Liver (tissue), 9 donors: Measurements from ENCODE around the gene SLC9B2. TPM values are rescaled to one million over a fixed set of nuclear protein-coding genes. Genes with fewer than 3 reads are reported as not detected.

Experiments
- DNase-seq: peaks from one replicate; pipeline ENCODE4 v3.0.0-alpha.2; 2017; ENCODE audit warnings: low spot score
- H3K27ac ChIP-seq, 2 donors: one replicate each; pipeline ENCODE4 v1.7.0; 2013; ENCODE audit warnings: inconsistent platforms in 2 of 2, low read length in 2 of 2, control low read depth in 1 of 2, low read depth in 1 of 2, mild to moderate bottlenecking in 1 of 2
- H3K27me3 ChIP-seq, 4 donors: one replicate each; pipeline versions ENCODE4 v1.6.1 to v1.7.0; 2013; ENCODE audit warnings: low read length in 3 of 4, inconsistent platforms in 1 of 4, mild to moderate bottlenecking in 1 of 4, moderate library complexity in 1 of 4; ENCODE audit not compliant: control insufficient read depth in 4 of 4, insufficient read depth in 4 of 4
- H3K36me3 ChIP-seq, 4 donors: one replicate each; pipeline versions ENCODE4 v1.6.1 to v1.7.0; 2013; ENCODE audit warnings: low read length in 3 of 4, mild to moderate bottlenecking in 3 of 4, low read depth in 1 of 4, moderate library complexity in 1 of 4; ENCODE audit not compliant: control insufficient read depth in 4 of 4, insufficient read depth in 3 of 4
- H3K4me1 ChIP-seq, 4 donors: one replicate each; pipeline versions ENCODE4 v1.6.1 to v1.7.0; 2013; ENCODE audit warnings: low read length in 3 of 4, mild to moderate bottlenecking in 3 of 4, moderate library complexity in 1 of 4; ENCODE audit not compliant: control insufficient read depth in 4 of 4, insufficient read depth in 4 of 4
- H3K4me3 ChIP-seq, 3 donors: one replicate each; pipeline versions ENCODE4 v1.6.1 to v1.7.0; 2013; ENCODE audit warnings: low read length in 3 of 3, control low read depth in 1 of 3, low read depth in 1 of 3, mild to moderate bottlenecking in 1 of 3
- H3K9ac ChIP-seq, 2 donors: one replicate each; pipeline ENCODE4 v1.7.0; 2013; ENCODE audit warnings: low read length in 2 of 2, mild to moderate bottlenecking in 2 of 2, moderate library complexity in 2 of 2, control low read depth in 1 of 2, low read depth in 1 of 2
- H3K9me3 ChIP-seq, 4 donors: one replicate each; pipeline versions ENCODE4 v1.6.1 to v1.7.0; 2013; ENCODE audit warnings: low read length in 3 of 4; ENCODE audit not compliant: control insufficient read depth in 4 of 4
- ATF3 ChIP-seq: IDR thresholded peaks from 2 replicates; pipeline ENCODE4 v1.6.1; 2016; ENCODE audit warnings: antibody characterized with exemption
- EGR1 ChIP-seq, 2 donors: IDR thresholded peaks; 2 replicates each; pipeline ENCODE4 v1.6.1; 2016 to 2018; ENCODE audit warnings: antibody characterized with exemption in 2 of 2, low read depth in 2 of 2
- FOXA1 ChIP-seq: IDR thresholded peaks from 2 replicates; pipeline ENCODE4 v1.6.1; 2016; ENCODE audit warnings: antibody characterized with exemption
- FOXA2 ChIP-seq: IDR thresholded peaks from 2 replicates; pipeline ENCODE4 v1.6.1; 2016; ENCODE audit warnings: antibody characterized with exemption
- GABPA ChIP-seq, 2 donors: IDR thresholded peaks in 1 of 2; conservative IDR thresholded peaks in 1 of 2; 2 replicates each; pipeline ENCODE4 v1.6.1; 2016; ENCODE audit warnings: antibody characterized with exemption in 2 of 2, mild to moderate bottlenecking in 1 of 2, moderate library complexity in 1 of 2
- HNF4A ChIP-seq, 2 donors: conservative IDR thresholded peaks; 2 replicates each; pipeline ENCODE4 v1.6.1; 2016; ENCODE audit warnings: antibody characterized with exemption in 2 of 2, mild to moderate bottlenecking in 2 of 2
- HNF4G ChIP-seq: IDR thresholded peaks from 2 replicates; pipeline ENCODE4 v1.6.1; 2016; ENCODE audit warnings: antibody characterized with exemption
- JUND ChIP-seq, 2 donors: IDR thresholded peaks; 2 replicates each; pipeline ENCODE4 v1.6.1; 2016; ENCODE audit warnings: antibody characterized with exemption in 2 of 2
- NR2F2 ChIP-seq: IDR thresholded peaks from 2 replicates; pipeline ENCODE4 v1.6.1; 2016; ENCODE audit warnings: antibody characterized with exemption
- RAD21 ChIP-seq, 2 donors: IDR thresholded peaks; 2 replicates each; pipeline ENCODE4 v1.6.1; 2016; ENCODE audit warnings: antibody characterized with exemption in 2 of 2, mild to moderate bottlenecking in 2 of 2
- REST ChIP-seq: IDR thresholded peaks from 2 replicates; pipeline ENCODE4 v1.6.1; 2016; ENCODE audit warnings: antibody characterized with exemption, mild to moderate bottlenecking
- RXRA ChIP-seq, 2 donors: IDR thresholded peaks; 2 replicates each; pipeline ENCODE4 v1.6.1; 2017 to 2018; ENCODE audit warnings: antibody characterized with exemption in 2 of 2, mild to moderate bottlenecking in 1 of 2
- SP1 ChIP-seq: IDR thresholded peaks from 2 replicates; pipeline ENCODE4 v1.6.1; 2018; ENCODE audit warnings: antibody characterized with exemption, mild to moderate bottlenecking
- TAF1 ChIP-seq: conservative IDR thresholded peaks from 2 replicates; pipeline ENCODE4 v1.6.1; 2016; ENCODE audit warnings: antibody characterized with exemption, mild to moderate bottlenecking
- YY1 ChIP-seq: IDR thresholded peaks from 2 replicates; pipeline ENCODE4 v1.6.1; 2016; ENCODE audit warnings: antibody characterized with exemption, mild to moderate bottlenecking
- ZBTB33 ChIP-seq: IDR thresholded peaks from 2 replicates; pipeline ENCODE4 v1.6.1; 2016; ENCODE audit warnings: antibody characterized with exemption
- WGBS: extraction: QIAGEN DNeasy Blood & Tissue Kit; methylation state at CpG from one replicate; pipeline ENCODE4 v1.1.7; 2013; 5-methylcytosine and 5-hydroxymethylcytosine counted together
- polyA plus RNA-seq, 2 donors: library from polyadenylated mRNA; stranded (reverse) in 1 of 2; unstranded in 1 of 2; fragments of 200-250 nt in 1 of 2; fragments of >200 nt in 1 of 2; fragmentation: Nextera tagmentation in 1 of 2; extraction: Ambion mirVana in 1 of 2; gene quantifications; one replicate each; pipeline versions ENCODE4 v1.2.1 to v1.2.3, GENCODE V29; 2013 to 2015
- total RNA-seq, 2 donors: library from RNA; depleted of rRNA; stranded (reverse); fragments of >200 nt; gene quantifications; one replicate each; pipeline ENCODE4 v1.2.3, GENCODE V29; 2014
- TF ChIP-seq, protein P1 (sequence below): fragments of 150-350 bp; IDR thresholded peaks from 2 replicates; pipeline ENCODE4 v1.5.1; 2017; ENCODE audit warnings: improper control_type of control experiment, low read depth, low read length; ENCODE audit not compliant: missing input control
- TF ChIP-seq, protein P2 (sequence below): IDR thresholded peaks from 2 replicates; pipeline ENCODE4 v1.6.1; 2016; ENCODE audit warnings: antibody characterized with exemption
- donor health status: healthy.
- donor health status: healthy.
- donor health status: healthy.
- donor health status: healthy.
- donor health status: healthy.

Gene SLC9B2
- total and polyA plus RNA-seq, 4 donors: 23.7 to 47.0 (median 34.5) TPM

- WGBS: 97% methylated on average over 3 of the region's 3 CpGs
- no peak overlapping the region for H3K27ac ChIP-seq
- DNase-seq: no peak
These were observed 46.6 kb upstream of the SLC9B2 start for GRCh38 chr4:103123114-103123513.

More at GRCh38 chr4:103123114-103123513, 46.6 kb upstream of the SLC9B2 start:
- Histone ChIP-seq H3K36me3 (no peaks in the 10 kb centered on the region), H3K9ac (no peak overlapping the region), H3K4me3 (no peak overlapping the region), H3K4me1 (peaks cover 0 to 4% (median 1%) of the 10 kb centered on the region in 4 donors), H3K27me3 (no peaks in the 10 kb centered on the region), H3K9me3 (no peaks in the 10 kb centered on the region)
- TF ChIP-seq, protein P1, sequence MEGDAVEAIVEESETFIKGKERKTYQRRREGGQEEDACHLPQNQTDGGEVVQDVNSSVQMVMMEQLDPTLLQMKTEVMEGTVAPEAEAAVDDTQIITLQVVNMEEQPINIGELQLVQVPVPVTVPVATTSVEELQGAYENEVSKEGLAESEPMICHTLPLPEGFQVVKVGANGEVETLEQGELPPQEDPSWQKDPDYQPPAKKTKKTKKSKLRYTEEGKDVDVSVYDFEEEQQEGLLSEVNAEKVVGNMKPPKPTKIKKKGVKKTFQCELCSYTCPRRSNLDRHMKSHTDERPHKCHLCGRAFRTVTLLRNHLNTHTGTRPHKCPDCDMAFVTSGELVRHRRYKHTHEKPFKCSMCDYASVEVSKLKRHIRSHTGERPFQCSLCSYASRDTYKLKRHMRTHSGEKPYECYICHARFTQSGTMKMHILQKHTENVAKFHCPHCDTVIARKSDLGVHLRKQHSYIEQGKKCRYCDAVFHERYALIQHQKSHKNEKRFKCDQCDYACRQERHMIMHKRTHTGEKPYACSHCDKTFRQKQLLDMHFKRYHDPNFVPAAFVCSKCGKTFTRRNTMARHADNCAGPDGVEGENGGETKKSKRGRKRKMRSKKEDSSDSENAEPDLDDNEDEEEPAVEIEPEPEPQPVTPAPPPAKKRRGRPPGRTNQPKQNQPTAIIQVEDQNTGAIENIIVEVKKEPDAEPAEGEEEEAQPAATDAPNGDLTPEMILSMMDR: no peak
- TF ChIP-seq RAD21 (IDR thresholded peaks at IDR 0.05) (no peak), RXRA (IDR thresholded peaks at IDR 0.05) (no peak), SP1 (no peak), NR2F2 (no peak), ZBTB33 (no peak), YY1 (no peak), TAF1 (no peak), JUND (IDR thresholded peaks at IDR 0.05) (no peak), REST (no peak), HNF4A (conservative IDR thresholded peaks at IDR 0.05) (no peak), ATF3 (no peak), FOXA1 (no peak), GABPA (IDR thresholded peaks at IDR 0.05 in 1 of 2, conservative IDR thresholded peaks at IDR 0.05 in 1 of 2) (no peak), EGR1 (IDR thresholded peaks at IDR 0.05; ENCODE audit: low read depth in 2 of 2) (no peak), HNF4G (no peak), FOXA2 (no peak)
- TF ChIP-seq, protein P2, sequence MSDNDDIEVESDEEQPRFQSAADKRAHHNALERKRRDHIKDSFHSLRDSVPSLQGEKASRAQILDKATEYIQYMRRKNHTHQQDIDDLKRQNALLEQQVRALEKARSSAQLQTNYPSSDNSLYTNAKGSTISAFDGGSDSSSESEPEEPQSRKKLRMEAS: no peak
